ENCODE data around the gene KIF17.
"Not testable (repeated sequence)": the region's sequence is repeated elsewhere in the genome, so short reads cannot be mapped to it uniquely, and the experiment has no call there.

KIF17 gene

DNA sequence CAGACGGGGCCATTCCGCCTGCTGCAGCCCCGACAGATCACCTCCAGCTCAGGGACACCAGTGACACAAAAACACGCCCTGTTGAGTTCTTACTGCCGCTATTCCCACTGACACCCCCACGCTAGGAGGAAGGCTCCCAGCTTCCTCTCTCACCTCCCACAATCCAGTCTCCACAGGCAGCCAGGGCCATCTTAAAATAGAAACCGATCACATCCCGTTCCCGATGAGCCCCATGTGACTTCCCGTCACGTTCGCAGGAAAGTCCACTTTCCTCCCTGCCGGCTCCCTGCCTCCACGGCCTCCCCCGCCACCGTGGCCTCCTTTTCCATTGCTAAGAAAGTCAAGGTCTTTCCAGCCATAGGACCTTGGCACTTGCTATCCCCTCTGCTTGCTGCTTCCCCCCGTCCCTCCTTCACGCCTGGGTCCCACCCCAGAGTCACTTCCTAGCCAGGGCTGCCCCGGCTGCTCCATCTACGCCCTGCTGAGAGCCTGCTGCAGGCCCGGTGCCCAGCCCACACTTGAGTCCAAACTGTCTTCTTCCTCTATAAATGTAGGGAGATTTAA, 32.6 kb downstream of the KIF17 start:
- DNase-seq, result no peak

- no peak for DNase-seq
Observed at GRCh38 chr1:20684651-20685050, 33.2 kb downstream of the KIF17 start.

GRCh38 chr1:20684050-20684620, 33.7 kb downstream of the KIF17 start:
- no peak for DNase-seq

GRCh38 chr1:20683614-20684013, 34.2 kb downstream of the KIF17 start:
- no peak for DNase-seq

- no peak for DNase-seq
Observed at GRCh38 chr1:20682571-20683236, 35.1 kb downstream of the KIF17 start.

DNA sequence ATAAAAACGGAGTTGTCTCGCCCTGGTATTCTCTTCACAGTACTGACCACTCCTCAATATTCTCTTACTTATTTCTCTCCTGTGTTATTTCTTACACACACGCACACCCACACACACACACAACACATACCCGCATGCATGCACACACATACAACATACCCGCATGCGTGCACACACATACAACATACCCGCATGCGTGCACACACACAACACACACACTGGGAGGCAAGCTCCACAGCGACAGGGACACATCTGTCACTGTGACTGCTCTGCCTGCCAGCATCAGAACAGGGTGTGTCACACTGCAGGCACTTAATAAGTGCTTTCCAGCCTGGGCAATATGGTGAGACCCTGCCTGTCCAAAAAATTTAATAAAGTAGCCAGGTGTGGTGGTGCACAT, 35.8 kb downstream of the KIF17 start:
- no peak for DNase-seq

- no peak for DNase-seq
Observed at GRCh38 chr1:20680269-20680668, 37.5 kb downstream of the KIF17 start.

DNA sequence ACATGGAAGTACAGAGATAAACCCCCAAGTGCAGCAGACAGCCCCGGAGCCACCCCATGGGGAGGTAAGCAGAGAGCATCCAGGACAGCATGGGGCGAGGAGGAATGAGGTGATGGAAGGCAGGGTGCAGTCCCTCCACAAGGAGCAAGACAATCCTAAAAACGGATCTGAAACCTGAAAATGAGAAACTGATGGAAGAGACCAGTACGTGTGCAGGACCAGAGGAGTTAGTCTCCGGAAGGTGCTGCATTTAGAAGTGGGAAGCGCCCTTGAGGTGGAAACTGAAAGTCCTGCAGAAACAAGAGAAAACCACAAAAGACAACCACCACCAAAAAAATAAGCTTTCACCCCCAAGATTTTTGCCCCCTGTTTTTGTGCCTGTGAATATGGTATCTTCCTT, 39.2 kb downstream of the KIF17 start:
- DNase-seq, result no peak

GRCh38 chr1:20673626-20674025, 44.2 kb downstream of the KIF17 start:
- not testable (repeated sequence) for DNase-seq

- no peak for DNase-seq
Observed at GRCh38 chr1:20672265-20672632, 45.6 kb downstream of the KIF17 start.

DNA sequence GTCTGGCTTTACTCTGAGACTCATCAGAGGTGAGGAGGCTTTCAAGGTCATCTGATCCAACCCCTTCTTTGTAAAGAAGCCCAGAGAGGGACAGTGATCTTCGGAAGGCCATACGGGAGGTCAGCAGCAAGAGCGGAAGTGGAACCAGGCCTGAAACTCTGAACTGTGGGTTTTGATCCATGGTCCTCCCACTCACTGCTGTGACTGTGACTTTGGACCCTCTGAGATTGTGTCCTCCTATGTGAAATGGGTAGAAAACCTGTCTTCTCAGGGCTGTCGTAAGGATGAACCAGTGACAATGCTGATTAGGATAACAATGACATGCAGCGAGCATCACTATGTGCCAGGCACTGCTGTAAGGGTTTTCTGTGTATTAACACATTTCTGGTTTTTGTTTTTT, 46.9 kb downstream of the KIF17 start:
- DNase-seq, result no peak

DNA sequence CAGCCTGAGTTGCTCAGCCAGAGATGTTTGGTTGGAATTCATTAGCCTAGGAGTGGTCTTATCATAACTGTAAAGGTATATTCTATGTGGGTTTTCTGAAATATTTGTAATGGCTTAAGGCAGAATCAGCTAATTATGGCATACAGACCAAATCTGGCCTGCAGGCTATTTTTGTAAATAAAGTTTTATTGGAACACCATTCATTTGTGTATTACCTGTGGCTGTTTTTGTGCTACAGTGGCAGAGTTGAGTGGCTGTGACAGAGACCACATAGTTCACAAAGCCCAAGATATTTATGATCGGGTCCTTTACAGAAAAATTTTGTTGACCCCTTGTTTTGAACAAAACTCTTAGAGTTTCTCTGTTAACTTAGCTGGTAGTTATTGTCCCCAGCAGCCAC, 49.2 kb downstream of the KIF17 start:
- DNase-seq, result no peak

DNA sequence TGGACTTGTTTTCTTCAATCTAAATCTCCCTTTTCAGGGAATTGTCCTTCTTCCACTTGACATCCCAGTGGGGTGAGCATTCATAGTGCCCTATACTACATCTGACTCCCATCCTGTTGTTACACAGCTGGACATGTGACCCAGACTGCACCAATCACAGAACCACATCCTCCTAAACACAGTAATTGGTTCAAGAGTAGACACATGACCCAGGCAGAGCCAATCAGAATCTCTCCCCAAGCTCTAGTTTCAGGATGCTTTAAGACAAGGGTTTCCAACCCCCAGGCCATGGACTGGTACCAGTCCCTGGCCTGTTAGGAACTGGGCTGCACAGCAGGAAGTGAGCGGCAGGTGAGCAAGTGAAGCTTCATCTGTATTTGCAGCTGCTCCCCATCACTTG, 51.0 kb downstream of the KIF17 start:
- DNase-seq, result no peak

DNA sequence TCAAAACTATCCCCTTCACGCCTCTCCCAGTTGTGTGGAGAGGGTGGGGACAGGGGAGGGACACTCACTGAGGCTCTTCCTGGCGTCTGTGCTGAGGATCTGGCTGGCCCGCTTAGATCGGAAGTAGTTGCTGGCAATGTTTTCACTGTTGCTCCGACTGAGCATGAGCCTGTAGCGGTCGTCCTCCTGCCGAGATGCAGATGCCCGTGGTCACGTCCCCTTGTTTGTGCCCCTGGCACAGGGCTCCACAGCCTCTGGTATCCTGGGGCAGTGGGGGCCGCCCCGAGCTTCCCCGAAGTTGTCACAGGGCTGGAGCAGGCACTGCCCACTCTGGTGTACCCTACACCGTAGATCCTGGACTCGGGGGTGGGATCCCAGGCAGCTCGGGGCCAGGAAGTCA, 51.7 kb downstream of the KIF17 start:
- DNase-seq, result no peak

- no peak for DNase-seq
Observed at GRCh38 chr1:20665726-20666125, 52.1 kb downstream of the KIF17 start.

GRCh38 chr1:20663969-20664715, 53.7 kb downstream of the KIF17 start:
- DNase-seq, result no peak

- DNase-seq, result no peak
Observed at GRCh38 chr1:20663365-20663764, 54.4 kb downstream of the KIF17 start.

DNA sequence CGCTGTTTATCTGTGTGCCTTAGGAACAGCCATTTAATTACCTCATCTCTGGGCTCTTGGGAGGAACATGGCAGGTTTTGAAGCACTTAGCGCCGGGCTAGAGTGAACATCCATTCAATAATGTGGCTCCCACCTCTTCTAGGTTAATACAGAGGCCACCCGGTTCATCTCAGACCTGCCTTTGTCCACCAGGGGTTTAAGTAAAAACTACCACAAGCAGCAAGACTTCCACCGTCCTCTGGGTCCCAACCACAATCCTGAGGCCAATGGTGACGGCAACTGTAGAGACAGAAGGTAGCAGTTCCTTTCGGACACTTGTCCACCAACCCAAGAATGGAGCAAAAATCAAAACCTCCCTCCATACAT, 55.7 kb downstream of the KIF17 start:
- no peak for DNase-seq

- DNase-seq, result peak; percentile 95
Observed at GRCh38 chr1:20661207-20662109, 56.3 kb downstream of the KIF17 start, which contains the start of gene DDOST. TSS of gene DDOST (minus strand) at chr1:20661369. CDS start at chr1:20661350, 19 bp downstream.

DNA sequence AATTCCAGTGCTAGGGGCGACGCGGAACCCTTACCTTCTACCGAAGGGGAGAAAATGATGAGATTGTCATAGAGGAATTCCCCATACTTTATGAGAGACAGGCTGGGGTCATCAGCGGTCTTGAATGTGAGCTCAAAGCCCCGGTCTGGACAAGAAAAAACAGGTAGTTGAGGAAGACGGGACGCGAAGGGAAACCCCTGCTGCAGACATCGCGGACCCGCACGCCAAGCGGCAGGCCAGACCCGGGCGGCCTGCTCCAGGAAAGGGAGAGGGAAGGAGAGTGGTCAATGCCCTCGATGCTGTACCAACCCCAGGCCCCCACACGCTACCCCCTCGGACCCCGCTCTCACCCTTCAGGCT, 57.0 kb downstream of the KIF17 start:
- DNase-seq, result no peak

DNA sequence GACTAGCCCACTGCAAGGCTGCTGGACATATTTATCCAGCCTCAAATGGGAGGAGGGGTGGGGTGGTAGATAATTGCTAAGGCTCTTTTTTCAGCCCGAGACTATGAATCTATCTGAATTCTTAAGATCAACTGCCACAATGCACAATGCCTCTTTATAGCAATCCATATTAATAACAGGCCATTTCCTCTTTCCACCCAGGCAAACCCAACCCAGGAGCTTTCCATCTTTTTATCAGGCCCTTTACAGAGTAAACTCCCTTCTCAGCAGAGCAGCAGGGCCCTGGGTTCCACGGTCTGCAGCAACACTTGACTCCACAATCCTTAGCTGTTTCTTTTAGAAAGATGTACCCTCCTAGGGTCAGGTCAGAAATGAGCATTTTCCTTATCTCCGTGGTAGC, 57.4 kb downstream of the KIF17 start:
- DNase-seq, result no peak

- no peak for DNase-seq
Observed at GRCh38 chr1:20658166-20658915, 59.5 kb downstream of the KIF17 start.
